SK-N-SH (cell line): Measurements from ENCODE around the gene PPP1R3C.

Experiments
- CTCF ChIP-seq: fragments of 200-600 bp; sonication (generic); IDR thresholded peaks from 2 replicates; pipeline ENCODE4 v1.6.1; 2017; ENCODE audit warnings: antibody characterized with exemption, mild to moderate bottlenecking, moderate library complexity
- EZH2phosphoT487 ChIP-seq: fragments of 200-600 bp; sonication (generic); IDR thresholded peaks from 2 replicates; pipeline ENCODE4 v1.6.1; 2017; ENCODE audit warnings: low read depth, mixed run types, mild to moderate bottlenecking, antibody characterized with exemption, moderate library complexity, borderline replicate concordance
- GATA2 ChIP-seq: sonication (generic); formaldehyde crosslinking; IDR thresholded peaks from 2 replicates; pipeline ENCODE4 v1.5.0; 2020; ENCODE audit warnings: mild to moderate bottlenecking, missing genetic modification reagents
- MXI1 ChIP-seq: IDR thresholded peaks from 2 replicates; pipeline ENCODE4 v1.6.1; 2012; ENCODE audit warnings: mild to moderate bottlenecking, low read depth, low read length, improper control_type of control experiment
- SIN3A ChIP-seq: IDR thresholded peaks from 2 replicates; pipeline ENCODE4 v1.6.1; 2012; ENCODE audit warnings: low read depth, mild to moderate bottlenecking, low read length, moderate library complexity, borderline replicate concordance
- YY1 ChIP-seq: IDR thresholded peaks from 2 replicates; pipeline ENCODE4 v1.4.0; 2012; ENCODE audit warnings: low read depth, mild to moderate bottlenecking

- TF ChIP-seq CTCF (no peak), EZH2phosphoT487 (no peak), SIN3A (no peak), MXI1 (no peak), YY1 (no peak), GATA2 (CRISPR knock-in tag) (no peak)
These were observed 4.5 kb downstream of the PPP1R3C start for GRCh38 chr10:91628383-91628782.
